CD4-positive, alpha-beta T cell (primary cell): ENCODE measurements around the gene NUP50. TPM values are rescaled to one million over a fixed set of nuclear protein-coding genes. Genes with fewer than 3 reads are reported as not detected.

Source experiments
- ATAC-seq: fragments of 200-7000 bp; cut with Tn5 transposase; one replicate; pipeline ENCODE4 v1.10.0; 2022; ENCODE audit warnings: mild to moderate bottlenecking; ENCODE audit not compliant: poor library complexity
- CTCF ChIA-PET: fragments of 350-600 bp; sonication (Branson Sonifier 250); formaldehyde crosslinking; loops from one replicate; lab custom pipeline; 2021; ENCODE audit warnings: antibody characterized with exemption, inconsistent platforms; lab: Charles Lee
- POLR2A ChIA-PET: fragments of 350-600 bp; sonication (Branson Sonifier 250); formaldehyde crosslinking; loops from one replicate; lab custom pipeline; 2021; ENCODE audit warnings: antibody characterized with exemption, inconsistent platforms; lab: Charles Lee
- DNase-seq, 14 experiments: peaks; one replicate each; pipeline ENCODE4 v3.0.0-alpha.2; 2013 to 2020; ENCODE audit warnings: mixed read lengths in 2 of 14
- H3K27ac ChIP-seq, 2 donors: one replicate each; pipeline versions ENCODE4 v1.5.1 to v1.7.0; 2013; ENCODE audit warnings: low read length in 2 of 2, low read depth in 1 of 2, mild to moderate bottlenecking in 1 of 2
- H3K27me3 ChIP-seq, 2 experiments: 1 replicate in 1 of 2; 2 replicates in 1 of 2; pipeline versions ENCODE4 v1.6.1 to v1.7.0; 2013; ENCODE audit warnings: low read length in 2 of 2, control low read depth in 1 of 2, mild to moderate bottlenecking in 1 of 2, moderate library complexity in 1 of 2; ENCODE audit not compliant: insufficient read depth in 2 of 2, control insufficient read depth in 1 of 2
- H3K36me3 ChIP-seq: one replicate; pipeline ENCODE4 v1.6.1; 2013; ENCODE audit warnings: low read length, control low read depth; ENCODE audit not compliant: insufficient read depth
- H3K4me1 ChIP-seq: one replicate; pipeline ENCODE4 v1.6.1; 2013; ENCODE audit warnings: low read length, control low read depth; ENCODE audit not compliant: insufficient read depth
- H3K4me3 ChIP-seq: one replicate; pipeline ENCODE4 v1.5.1; 2013; ENCODE audit warnings: mild to moderate bottlenecking, low read length, moderate library complexity
- H3K9me3 ChIP-seq, 2 experiments: 1 replicate in 1 of 2; 2 replicates in 1 of 2; pipeline versions ENCODE4 v1.6.1 to v1.7.0; 2013; ENCODE audit warnings: low read length in 2 of 2, mild to moderate bottlenecking in 2 of 2, control low read depth in 1 of 2, moderate library complexity in 1 of 2; ENCODE audit not compliant: control insufficient read depth in 1 of 2, insufficient read depth in 1 of 2
- H3K27ac Mint-ChIP-seq: one replicate; pipeline ENCODE4 v1.8.0; 2020; ENCODE audit warnings: mixed read lengths
- H3K27me3 Mint-ChIP-seq: one replicate; pipeline ENCODE4 v1.8.0; 2021; ENCODE audit warnings: mixed read lengths
- H3K36me3 Mint-ChIP-seq: one replicate; pipeline ENCODE4 v1.8.0; 2021; ENCODE audit warnings: low read depth, mixed read lengths
- H3K4me1 Mint-ChIP-seq: one replicate; pipeline ENCODE4 v1.8.0; 2021; ENCODE audit warnings: low read depth, mixed read lengths
- H3K4me3 Mint-ChIP-seq: one replicate; pipeline ENCODE4 v1.8.0; 2020; ENCODE audit warnings: mild to moderate bottlenecking, mixed read lengths
- H3K9me3 Mint-ChIP-seq: one replicate; pipeline ENCODE4 v1.8.0; 2020; ENCODE audit warnings: mixed read lengths
- intact Hi-C, 2 experiments: fragments of 100-400 bp; cut with DNase I in 1 of 2; cut with micrococcal nuclease in 1 of 2; formaldehyde crosslinking; loops; one replicate each; pipeline versions ENCODE4 v1.15.1 to v1.9.0; 2023 to 2025; cut with DNase I, micrococcal nuclease
- total RNA-seq, 174 experiments: library from RNA in 2 of 174; stranded (reverse) in 2 of 174; gene quantifications; one replicate each; pipeline ENCODE4 v1.2.3 and lab custom pipeline; 2021 to 2026
- TF ChIP-seq, protein P1 (sequence below): fragments of 200-600 bp; IDR thresholded peaks from one replicate; pipeline ENCODE4 v1.8.0; 2022; ENCODE audit warnings: antibody characterized with exemption, mild to moderate bottlenecking

NUP50 gene
- total RNA-seq, 2 experiments from 2014 or later, result 141 TPM

DNA sequence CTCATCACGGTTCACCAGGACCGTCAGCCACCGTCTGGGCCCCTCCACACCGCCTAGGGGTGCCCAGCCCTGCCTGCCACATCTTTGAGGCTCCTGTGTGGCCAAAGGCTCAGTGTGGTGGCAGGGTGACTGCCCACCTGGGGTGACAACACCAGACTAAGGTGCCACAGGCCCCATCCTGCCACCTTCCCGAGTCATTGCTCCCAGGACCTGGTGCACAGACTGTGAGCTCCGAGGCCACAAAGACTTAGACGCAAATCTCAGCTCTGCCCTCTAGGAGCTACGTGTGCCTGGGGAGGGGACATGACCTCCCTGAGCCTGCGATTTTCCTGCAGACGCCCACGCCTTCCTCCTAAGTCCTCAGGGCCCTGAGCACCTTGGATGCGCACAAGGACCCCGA is 40.5 kb downstream of the NUP50 start:
- H3K4me3 Mint-ChIP-seq, result no peak overlapping the region
- Histone ChIP-seq H3K27me3 (no peaks in the 10 kb centered on the region), H3K9me3 (no peaks in the 10 kb centered on the region), H3K4me3 (no peak overlapping the region), H3K36me3 (peaks cover 20% of the 10 kb centered on the region), H3K4me1 (no peaks in the 10 kb centered on the region), H3K27ac (no peak overlapping the region)
- DNase-seq (no peak), ATAC-seq (no peak)
- TF ChIP-seq, protein P1, sequence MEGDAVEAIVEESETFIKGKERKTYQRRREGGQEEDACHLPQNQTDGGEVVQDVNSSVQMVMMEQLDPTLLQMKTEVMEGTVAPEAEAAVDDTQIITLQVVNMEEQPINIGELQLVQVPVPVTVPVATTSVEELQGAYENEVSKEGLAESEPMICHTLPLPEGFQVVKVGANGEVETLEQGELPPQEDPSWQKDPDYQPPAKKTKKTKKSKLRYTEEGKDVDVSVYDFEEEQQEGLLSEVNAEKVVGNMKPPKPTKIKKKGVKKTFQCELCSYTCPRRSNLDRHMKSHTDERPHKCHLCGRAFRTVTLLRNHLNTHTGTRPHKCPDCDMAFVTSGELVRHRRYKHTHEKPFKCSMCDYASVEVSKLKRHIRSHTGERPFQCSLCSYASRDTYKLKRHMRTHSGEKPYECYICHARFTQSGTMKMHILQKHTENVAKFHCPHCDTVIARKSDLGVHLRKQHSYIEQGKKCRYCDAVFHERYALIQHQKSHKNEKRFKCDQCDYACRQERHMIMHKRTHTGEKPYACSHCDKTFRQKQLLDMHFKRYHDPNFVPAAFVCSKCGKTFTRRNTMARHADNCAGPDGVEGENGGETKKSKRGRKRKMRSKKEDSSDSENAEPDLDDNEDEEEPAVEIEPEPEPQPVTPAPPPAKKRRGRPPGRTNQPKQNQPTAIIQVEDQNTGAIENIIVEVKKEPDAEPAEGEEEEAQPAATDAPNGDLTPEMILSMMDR, result no peak
- no peaks in the 10 kb centered on the region for H3K4me1 Mint-ChIP-seq
- no peaks in the 10 kb centered on the region for H3K9me3 Mint-ChIP-seq
- H3K27me3 Mint-ChIP-seq, result no peaks in the 10 kb centered on the region
- no peak overlapping the region for H3K27ac Mint-ChIP-seq
- POLR2A ChIA-PET, result no interaction called here
- CTCF ChIA-PET, result no interaction called here
- intact Hi-C loops, result no loop called here
- peaks cover 27% of the 10 kb centered on the region for H3K36me3 Mint-ChIP-seq

DNA sequence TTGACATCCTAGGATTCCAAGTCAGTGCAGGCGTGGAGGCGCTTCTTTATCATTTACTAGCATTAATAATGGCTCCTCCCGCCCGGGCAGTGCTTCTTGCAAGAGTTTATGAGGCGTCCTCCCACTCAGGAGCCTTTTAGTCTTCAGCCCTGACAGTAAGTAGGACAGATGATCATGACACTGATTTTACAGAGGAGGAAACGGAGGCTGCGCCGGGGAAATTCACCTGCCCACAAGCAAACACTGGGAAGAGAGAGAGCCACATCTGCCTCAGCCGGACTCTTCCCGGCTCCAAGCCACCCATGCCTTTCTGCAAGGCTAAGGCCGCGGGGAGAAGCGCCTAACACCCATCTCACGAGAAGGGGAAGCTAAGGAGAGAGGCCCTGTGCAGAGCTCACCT is 41.1 kb downstream of the NUP50 start:
- TF ChIP-seq, protein P1, result no peak
- ATAC-seq (no peak), DNase-seq (no peak)
- intact Hi-C loops, result loop anchor here in 1 of 2 experiments (5.0 kb wide), 1 partner anchor 383 kb away; no protein-coding TSS in a partner anchor
- POLR2A ChIA-PET, result no interaction called here
- Histone ChIP-seq H3K9me3 (no peaks in the 10 kb centered on the region), H3K4me1 (no peaks in the 10 kb centered on the region), H3K27ac (no peak overlapping the region), H3K27me3 (no peaks in the 10 kb centered on the region), H3K36me3 (peaks cover 15% of the 10 kb centered on the region), H3K4me3 (no peak overlapping the region)
- Mint-ChIP-seq H3K27me3 (no peaks in the 10 kb centered on the region), H3K27ac (no peak overlapping the region), H3K4me3 (no peak overlapping the region), H3K4me1 (no peaks in the 10 kb centered on the region), H3K9me3 (no peaks in the 10 kb centered on the region), H3K36me3 (peaks cover 23% of the 10 kb centered on the region)
- CTCF ChIA-PET, result no interaction called here

DNA sequence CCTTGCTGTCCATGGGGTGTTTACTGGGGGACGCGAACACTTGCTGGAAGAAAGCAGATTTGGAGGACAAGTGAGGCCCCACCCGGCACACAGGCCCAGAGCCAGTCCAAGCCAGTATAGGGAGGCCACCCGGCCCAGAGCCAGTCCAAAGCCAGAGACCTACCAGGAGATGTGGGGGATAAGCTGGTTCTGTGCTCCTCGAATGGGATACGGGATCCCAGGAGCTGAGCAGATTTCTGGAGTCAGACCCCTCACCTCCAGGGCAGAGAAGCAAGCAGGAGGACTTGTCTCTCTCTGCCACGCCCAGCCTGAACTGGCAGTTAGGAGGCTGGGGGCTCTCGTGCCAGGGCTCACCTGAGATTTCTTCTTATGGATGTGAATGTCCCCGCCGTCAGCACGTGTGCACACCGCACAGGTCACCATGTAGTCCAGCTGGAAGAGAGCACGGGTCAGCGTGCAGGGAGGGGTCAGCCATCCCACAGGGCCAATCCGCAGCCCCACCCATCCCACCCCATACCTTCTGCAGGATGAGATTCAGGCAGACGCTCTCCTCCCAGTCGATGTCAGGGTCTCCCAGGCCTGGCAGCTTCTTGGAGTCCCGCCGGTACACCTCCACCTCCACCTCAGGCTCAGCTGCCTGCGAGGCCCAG is 41.7 kb downstream of the NUP50 start:
- Histone ChIP-seq H3K36me3 (peaks cover 18% of the 10 kb centered on the region), H3K4me1 (no peaks in the 10 kb centered on the region), H3K27me3 (no peaks in the 10 kb centered on the region), H3K4me3 (no peak overlapping the region), H3K27ac (no peak overlapping the region), H3K9me3 (no peaks in the 10 kb centered on the region)
- ChIA-PET CTCF (no interaction called here), POLR2A (no interaction called here)
- no peaks in the 10 kb centered on the region for H3K4me1 Mint-ChIP-seq
- no peak for ATAC-seq
- no peaks in the 10 kb centered on the region for H3K9me3 Mint-ChIP-seq
- no peak overlapping the region for H3K27ac Mint-ChIP-seq
- no peak overlapping the region for H3K4me3 Mint-ChIP-seq
- intact Hi-C loops, result loop anchor here in 1 of 2 experiments (5.0 kb wide), 1 partner anchor 383 kb away; no protein-coding TSS in a partner anchor
- peaks cover 22% of the 10 kb centered on the region for H3K36me3 Mint-ChIP-seq
- TF ChIP-seq, protein P1, result no peak
- DNase-seq, result no peak
- H3K27me3 Mint-ChIP-seq, result no peaks in the 10 kb centered on the region
